ACC112 (cell line): ENCODE data around the gene OR2W3.
"Not testable (repeated sequence)": the region's sequence is repeated elsewhere in the genome, so short reads cannot be mapped to it uniquely, and the experiment has no call there.

Experiments
- H2AFZ ChIP-seq: fragments of 200-600 bp; sonication (generic); one replicate; pipeline ENCODE4 v1.6.0; 2017; ENCODE audit warnings: antibody characterized with exemption, low read length; ENCODE audit not compliant: unreplicated experiment
- H3K27ac ChIP-seq: fragments of 200-600 bp; sonication (generic); 2 replicates; pipeline ENCODE4 v1.5.1; 2014; ENCODE audit warnings: low read depth, mild to moderate bottlenecking, antibody characterized with exemption, low read length, moderate library complexity
- H3K27me3 ChIP-seq: fragments of 200-600 bp; sonication (generic); 2 replicates; pipeline ENCODE4 v1.6.1; 2014; ENCODE audit warnings: mild to moderate bottlenecking, antibody characterized with exemption, low read length, moderate library complexity, mixed read lengths; ENCODE audit not compliant: insufficient read depth
- H3K36me3 ChIP-seq: fragments of 200-600 bp; sonication (generic); 2 replicates; pipeline ENCODE4 v1.6.1; 2016; ENCODE audit warnings: mild to moderate bottlenecking, antibody characterized with exemption, low read length, moderate library complexity, mixed read lengths; ENCODE audit not compliant: insufficient read depth
- H3K4me1 ChIP-seq: fragments of 200-600 bp; sonication (generic); one replicate; pipeline ENCODE4 v1.6.1; 2016; ENCODE audit warnings: low read length, mixed read lengths; ENCODE audit not compliant: insufficient read depth, unreplicated experiment, control insufficient read depth
- H3K4me3 ChIP-seq: fragments of 200-600 bp; sonication (generic); 2 replicates; pipeline ENCODE4 v1.5.1; 2014; ENCODE audit warnings: mild to moderate bottlenecking, low read depth, low read length
- H3K79me2 ChIP-seq: fragments of 200-600 bp; sonication (generic); one replicate; pipeline ENCODE4 v1.6.0; 2016; ENCODE audit warnings: low read length; ENCODE audit not compliant: control insufficient read depth, unreplicated experiment, insufficient read depth

OR2W3 gene

GRCh38 chr1:247919952-247920351 lies 24.6 kb downstream of the OR2W3 start, which contains the start of gene OR2T8:
TSS of gene OR2T8 (plus strand) at chr1:247920252. CDS start at chr1:247921018, 766 bp downstream.
- Histone ChIP-seq H3K27me3 (no peaks in the 10 kb centered on the region), H3K27ac (no peak within 1 kb of the TSS), H3K79me2 (no peaks in the 10 kb centered on the region), H3K36me3 (no peaks in the 10 kb centered on the region), H2AFZ (no peak within 1 kb of the TSS), H3K4me1 (no peaks in the 10 kb centered on the region), H3K4me3 (no peak within 1 kb of the TSS)

DNA sequence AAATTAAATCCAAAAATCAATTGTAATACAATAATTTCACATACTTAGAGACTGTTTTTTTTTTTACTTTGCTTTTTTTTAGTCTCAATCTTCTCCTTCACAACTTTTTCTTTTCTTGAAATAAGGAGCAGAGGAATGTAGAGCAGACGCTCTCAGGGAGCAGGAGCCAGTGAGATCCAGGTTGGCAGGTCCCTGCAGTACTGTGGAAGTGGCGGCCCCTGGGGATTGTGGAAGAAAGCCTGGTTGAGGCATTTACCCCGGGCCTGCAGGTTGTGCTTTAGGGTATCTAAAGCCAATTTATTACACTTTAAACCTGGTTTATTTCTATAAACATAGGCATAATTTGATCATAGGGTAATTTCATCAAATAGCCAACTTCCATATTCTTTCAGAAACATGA lies 28.6 kb downstream of the OR2W3 start:
- H3K4me3 ChIP-seq: no peak overlapping the region
- no peaks in the 10 kb centered on the region for H3K36me3 ChIP-seq
- H3K4me1 ChIP-seq: no peaks in the 10 kb centered on the region
- no peaks in the 10 kb centered on the region for H3K79me2 ChIP-seq
- no peaks in the 10 kb centered on the region for H3K27me3 ChIP-seq
- no peak overlapping the region for H2AFZ ChIP-seq
- H3K27ac ChIP-seq: no peak overlapping the region

DNA sequence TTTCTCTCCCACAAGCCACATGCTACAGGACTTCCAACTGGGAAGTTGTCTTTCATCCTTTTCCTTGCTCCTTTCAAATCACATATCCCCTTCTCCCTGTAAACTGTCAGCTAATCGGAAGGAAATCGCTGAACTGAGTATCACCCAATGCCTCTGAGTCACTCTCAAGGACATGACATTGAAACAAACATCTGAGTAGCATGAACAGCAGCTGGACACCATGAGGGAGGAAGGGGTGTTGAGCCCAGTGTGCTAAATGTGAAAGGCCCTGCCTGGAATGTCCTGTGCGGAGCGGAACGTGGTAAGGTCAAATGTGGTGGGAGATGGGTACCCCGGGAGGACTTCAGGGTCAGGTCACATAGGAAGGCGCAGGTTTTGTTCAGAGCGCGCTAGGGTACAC lies 29.5 kb downstream of the OR2W3 start, which contains the start of gene OR2AJ1:
Gene OR2AJ1, plus strand, starts transcription at position 22 of the 400 bp plus-strand sequence. CDS start 8,880 bp downstream, outside the sequence.
- no peaks in the 10 kb centered on the region for H3K79me2 ChIP-seq
- no peak within 1 kb of the TSS for H3K4me3 ChIP-seq
- no peaks in the 10 kb centered on the region for H3K27me3 ChIP-seq
- H3K36me3 ChIP-seq: no peaks in the 10 kb centered on the region
- H2AFZ ChIP-seq: no peak within 1 kb of the TSS
- H3K4me1 ChIP-seq: no peaks in the 10 kb centered on the region
- H3K27ac ChIP-seq: no peak within 1 kb of the TSS

DNA sequence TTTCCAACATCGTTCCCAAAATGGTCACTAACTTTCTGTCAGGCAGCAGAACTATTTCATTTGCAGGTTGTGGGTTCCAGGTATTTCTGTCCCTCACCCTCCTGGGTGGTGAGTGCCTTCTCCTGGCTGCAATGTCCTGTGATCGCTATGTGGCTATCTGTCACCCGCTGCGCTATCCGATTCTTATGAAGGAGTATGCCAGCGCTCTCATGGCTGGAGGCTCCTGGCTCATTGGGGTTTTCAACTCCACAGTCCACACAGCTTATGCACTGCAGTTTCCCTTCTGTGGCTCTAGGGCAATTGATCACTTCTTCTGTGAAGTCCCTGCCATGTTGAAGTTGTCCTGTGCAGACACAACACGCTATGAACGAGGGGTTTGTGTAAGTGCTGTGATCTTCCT lies 38.6 kb downstream of the OR2W3 start:
- Histone ChIP-seq H3K27me3 (no peaks in the 10 kb centered on the region), H3K4me3 (no peak overlapping the region), H3K79me2 (no peaks in the 10 kb centered on the region), H3K4me1 (no peaks in the 10 kb centered on the region), H3K27ac (no peak overlapping the region), H3K36me3 (no peaks in the 10 kb centered on the region), H2AFZ (no peak overlapping the region)

DNA sequence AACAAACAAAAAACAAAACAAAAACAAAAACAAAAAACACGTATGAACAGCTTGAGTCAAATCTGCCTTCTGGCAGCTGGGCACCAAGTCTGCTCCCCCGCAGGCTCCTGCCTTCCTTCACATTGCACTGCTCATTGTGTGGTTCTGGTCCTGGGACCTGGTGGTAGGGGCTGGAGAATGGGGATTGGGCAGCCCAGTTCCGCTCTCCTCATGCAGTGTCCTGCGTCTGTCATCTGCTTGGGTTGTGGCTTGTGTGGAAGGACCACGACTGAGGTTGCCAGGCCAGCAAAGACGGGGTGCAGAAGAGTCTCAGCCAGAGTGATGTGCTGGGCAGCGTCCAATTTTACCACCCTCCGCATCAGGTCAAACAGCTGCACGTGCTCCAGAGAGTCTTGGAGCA lies 40.4 kb downstream of the OR2W3 start:
- Histone ChIP-seq H3K27me3 (no peaks in the 10 kb centered on the region), H3K27ac (no peak overlapping the region), H2AFZ (no peak overlapping the region), H3K4me1 (no peaks in the 10 kb centered on the region), H3K36me3 (no peaks in the 10 kb centered on the region), H3K4me3 (no peak overlapping the region), H3K79me2 (no peaks in the 10 kb centered on the region)

GRCh38 chr1:247936415-247936814 lies 41.0 kb downstream of the OR2W3 start:
- Histone ChIP-seq H3K4me1 (no peaks in the 10 kb centered on the region), H3K4me3 (no peak overlapping the region), H3K79me2 (no peaks in the 10 kb centered on the region), H2AFZ (no peak overlapping the region), H3K27ac (no peak overlapping the region), H3K27me3 (no peaks in the 10 kb centered on the region), H3K36me3 (no peaks in the 10 kb centered on the region)

GRCh38 chr1:247936965-247937734 lies 41.8 kb downstream of the OR2W3 start:
- not testable (repeated sequence) for H2AFZ ChIP-seq, H3K27me3 ChIP-seq, H3K36me3 ChIP-seq, H3K27ac ChIP-seq, H3K79me2 ChIP-seq, H3K4me1 ChIP-seq, H3K4me3 ChIP-seq

GRCh38 chr1:247942624-247943023 lies 47.2 kb downstream of the OR2W3 start:
- H3K4me1 ChIP-seq: no peaks in the 10 kb centered on the region
- no peak overlapping the region for H3K27ac ChIP-seq
- H2AFZ ChIP-seq: no peak overlapping the region
- no peaks in the 10 kb centered on the region for H3K36me3 ChIP-seq
- H3K27me3 ChIP-seq: no peaks in the 10 kb centered on the region
- no peaks in the 10 kb centered on the region for H3K79me2 ChIP-seq
- H3K4me3 ChIP-seq: no peak overlapping the region
